ENCODE data around the gene LILRA5. TPM values are rescaled to one million over a fixed set of nuclear protein-coding genes. Genes with fewer than 3 reads are reported as not detected.
"Not testable (repeated sequence)": the region's sequence is repeated elsewhere in the genome, so short reads cannot be mapped to it uniquely, and the experiment has no call there.

LILRA5 gene
- total and polyA plus RNA-seq, 2 donors (not counting 1 experiment from before 2014, with no cell fraction given) = 1.8 TPM; not detected in 1

DNA sequence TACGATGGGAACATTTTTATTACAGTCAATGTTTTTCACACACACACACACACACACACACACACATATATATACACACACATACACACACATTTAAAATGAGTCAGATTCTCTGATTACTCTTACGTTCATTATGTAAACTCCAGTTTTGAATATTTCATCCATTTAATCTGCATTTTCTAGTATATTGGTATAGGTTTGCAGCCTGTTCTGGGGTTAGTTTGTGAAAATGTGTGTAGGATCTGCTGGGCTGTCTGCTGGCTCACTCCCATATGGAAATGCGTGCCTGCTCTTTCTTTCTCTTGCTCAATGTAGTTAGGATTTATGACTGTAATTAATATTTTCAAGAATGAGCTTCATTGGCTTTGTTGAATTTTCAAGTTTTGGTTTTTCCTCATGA is 39.1 kb downstream of the LILRA5 start:
- peaks cover 15% of the 10 kb centered on the region for H3K4me1 Mint-ChIP-seq
- no peak for DNase-seq
- no peak overlapping the region for H3K27ac ChIP-seq (ENCODE audit: low read length in 2 of 2)
- WGBS (ENCODE audit: insufficient coverage) = no CpG with 5 or more reads among the region's 3 CpGs
- CTCF ChIA-PET = interaction anchor here (1.8 kb wide), 1 partner anchor 8 kb away, joined by 6 read pairs; no protein-coding TSS in a partner anchor
- peaks cover 20% of the 10 kb centered on the region for H3K27me3 Mint-ChIP-seq
- H3K4me2 ChIP-seq (replicated peaks; ENCODE audit: low read depth, low read length, poor library complexity, severe bottlenecking) = no peak overlapping the region
- no peak overlapping the region for H2AFZ ChIP-seq (ENCODE audit: insufficient read depth, low read depth, low read length, poor library complexity, severe bottlenecking)
- H3K27me3 ChIP-seq (replicated peaks in 1 of 4; ENCODE audit: control extremely low read depth in 1 of 4, control insufficient read depth in 3 of 4, insufficient read depth in 4 of 4, low read length in 3 of 4) = peaks cover 0 to 33% (median 0%) of the 10 kb centered on the region in 4 experiments
- H3K4me3 Mint-ChIP-seq = no peak overlapping the region
- H3K27ac Mint-ChIP-seq = no peak overlapping the region
- H3K4me3 ChIP-seq (ENCODE audit: control extremely low read depth in 1 of 5, extremely low read depth in 1 of 5, insufficient read depth in 1 of 5, low read depth in 2 of 5, low read length in 4 of 5) = no peak overlapping the region
- no peaks in the 10 kb centered on the region for H3K36me3 ChIP-seq (replicated peaks in 1 of 2; ENCODE audit: control extremely low read depth in 1 of 2, control insufficient read depth in 1 of 2, extremely low read depth in 1 of 2, insufficient read depth in 2 of 2, low read length in 1 of 2)
- intact Hi-C loops (cut with micrococcal nuclease) = no loop called here
- ATAC-seq (ENCODE audit: low read depth) = no peak
- peaks cover 0 to 4% of the 10 kb centered on the region in 2 donors for H3K4me1 ChIP-seq (ENCODE audit: control insufficient read depth in 2 of 2, insufficient read depth in 2 of 2, low read length in 2 of 2)
- POLR2A ChIA-PET = no interaction called here
- no peak overlapping the region for H3K9ac ChIP-seq (ENCODE audit: low read length)
- H4K20me1 ChIP-seq (ENCODE audit: control insufficient read depth, insufficient read depth, low read length, poor library complexity, severe bottlenecking) = no peaks in the 10 kb centered on the region
- no peaks in the 10 kb centered on the region for H3K79me2 ChIP-seq (ENCODE audit: control insufficient read depth, insufficient read depth, low read length)
- peaks cover 0 to 4% (median 0%) of the 10 kb centered on the region in 3 donors for H3K9me3 ChIP-seq (ENCODE audit: control extremely low read depth in 1 of 3, control insufficient read depth in 2 of 3, insufficient read depth in 1 of 3, low read length in 2 of 3)
- no peaks in the 10 kb centered on the region for H3K9me3 Mint-ChIP-seq (ENCODE audit: insufficient read depth)
- TF ChIP-seq EZH2 (IDR thresholded peaks at IDR 0.05; ENCODE audit: borderline replicate concordance, insufficient read depth, low read depth, low read length, poor library complexity, severe bottlenecking) (no peak), CTCF (IDR thresholded peaks at IDR 0.05) (no peak)

- ATAC-seq (ENCODE audit: low read depth) = not testable (repeated sequence)
Observed at GRCh38 chr19:54272181-54272580, 40.8 kb downstream of the LILRA5 start.

DNA sequence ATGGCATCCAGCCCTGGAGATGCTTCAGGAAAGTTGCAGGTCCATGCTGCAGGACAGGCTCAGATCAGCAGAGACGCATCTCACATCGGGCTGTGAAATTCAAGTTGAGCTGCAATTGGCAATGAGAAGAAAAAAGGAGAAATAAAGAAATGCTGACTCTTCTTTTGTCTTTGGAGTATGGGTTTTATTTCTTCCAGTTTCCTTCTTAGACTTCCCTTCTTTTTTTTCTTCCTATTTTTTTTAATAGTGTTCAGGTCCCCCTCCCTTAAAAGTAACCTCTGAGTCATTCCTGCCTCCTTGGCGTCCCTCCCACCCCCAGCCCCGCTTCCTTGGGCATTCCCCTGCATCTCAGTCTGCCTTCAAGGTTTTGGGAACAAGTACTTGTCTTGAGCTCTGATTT is 41.4 kb downstream of the LILRA5 start:
- H3K27ac Mint-ChIP-seq; H3K4me3 Mint-ChIP-seq; H4K20me1 ChIP-seq (ENCODE audit: control insufficient read depth, insufficient read depth, low read length, poor library complexity, severe bottlenecking); POLR2A ChIA-PET; H2AFZ ChIP-seq (ENCODE audit: insufficient read depth, low read depth, low read length, poor library complexity, severe bottlenecking); H3K79me2 ChIP-seq (ENCODE audit: control insufficient read depth, insufficient read depth, low read length); CTCF ChIA-PET; H3K4me3 ChIP-seq (ENCODE audit: control extremely low read depth in 1 of 5, extremely low read depth in 1 of 5, insufficient read depth in 1 of 5, low read depth in 2 of 5, low read length in 4 of 5); ATAC-seq (ENCODE audit: low read depth); H3K27ac ChIP-seq (ENCODE audit: low read length in 2 of 2); intact Hi-C loops (cut with micrococcal nuclease); H3K4me1 ChIP-seq (ENCODE audit: control insufficient read depth in 2 of 2, insufficient read depth in 2 of 2, low read length in 2 of 2); H3K4me2 ChIP-seq (replicated peaks; ENCODE audit: low read depth, low read length, poor library complexity, severe bottlenecking); DNase-seq; H3K36me3 ChIP-seq (replicated peaks in 1 of 2; ENCODE audit: control extremely low read depth in 1 of 2, control insufficient read depth in 1 of 2, extremely low read depth in 1 of 2, insufficient read depth in 2 of 2, low read length in 1 of 2); H3K9me3 Mint-ChIP-seq (ENCODE audit: insufficient read depth); H3K9me3 ChIP-seq (ENCODE audit: control extremely low read depth in 1 of 3, control insufficient read depth in 2 of 3, insufficient read depth in 1 of 3, low read length in 2 of 3); H3K9ac ChIP-seq (ENCODE audit: low read length): not testable (repeated sequence)
- H3K27me3 Mint-ChIP-seq = peaks cover 33% of the 10 kb centered on the region
- no CpG with 5 or more reads among the region's 4 CpGs for WGBS (ENCODE audit: insufficient coverage)
- peaks cover 0 to 20% (median 0%) of the 10 kb centered on the region in 4 experiments for H3K27me3 ChIP-seq (replicated peaks in 1 of 4; ENCODE audit: control extremely low read depth in 1 of 4, control insufficient read depth in 3 of 4, insufficient read depth in 4 of 4, low read length in 3 of 4)
- peaks cover 15% of the 10 kb centered on the region for H3K4me1 Mint-ChIP-seq

More at GRCh38 chr19:54272181-54272580, 40.8 kb downstream of the LILRA5 start:
- H3K9me3 Mint-ChIP-seq (ENCODE audit: insufficient read depth); H3K9ac ChIP-seq (ENCODE audit: low read length); H3K27ac Mint-ChIP-seq; H3K27ac ChIP-seq (ENCODE audit: low read length in 2 of 2); intact Hi-C loops (cut with micrococcal nuclease); H4K20me1 ChIP-seq (ENCODE audit: control insufficient read depth, insufficient read depth, low read length, poor library complexity, severe bottlenecking); H3K4me3 Mint-ChIP-seq; H3K79me2 ChIP-seq (ENCODE audit: control insufficient read depth, insufficient read depth, low read length); CTCF ChIA-PET; POLR2A ChIA-PET; H3K4me1 ChIP-seq (ENCODE audit: control insufficient read depth in 2 of 2, insufficient read depth in 2 of 2, low read length in 2 of 2); H3K4me3 ChIP-seq (ENCODE audit: control extremely low read depth in 1 of 5, extremely low read depth in 1 of 5, insufficient read depth in 1 of 5, low read depth in 2 of 5, low read length in 4 of 5); DNase-seq; H3K36me3 ChIP-seq (replicated peaks in 1 of 2; ENCODE audit: control extremely low read depth in 1 of 2, control insufficient read depth in 1 of 2, extremely low read depth in 1 of 2, insufficient read depth in 2 of 2, low read length in 1 of 2); H3K9me3 ChIP-seq (ENCODE audit: control extremely low read depth in 1 of 3, control insufficient read depth in 2 of 3, insufficient read depth in 1 of 3, low read length in 2 of 3); H3K4me2 ChIP-seq (replicated peaks; ENCODE audit: low read depth, low read length, poor library complexity, severe bottlenecking); H2AFZ ChIP-seq (ENCODE audit: insufficient read depth, low read depth, low read length, poor library complexity, severe bottlenecking): not testable (repeated sequence)
- H3K27me3 ChIP-seq (replicated peaks in 1 of 4; ENCODE audit: control extremely low read depth in 1 of 4, control insufficient read depth in 3 of 4, insufficient read depth in 4 of 4, low read length in 3 of 4) = peaks cover 0 to 24% (median 0%) of the 10 kb centered on the region in 4 experiments
- Mint-ChIP-seq H3K27me3 (peaks cover 33% of the 10 kb centered on the region), H3K4me1 (peaks cover 15% of the 10 kb centered on the region)
- 0% methylated on average over 2 of the region's 5 CpGs for WGBS (ENCODE audit: insufficient coverage)
